Measurements from ENCODE around the gene COL13A1. TPM values are rescaled to one million over a fixed set of nuclear protein-coding genes. Genes with fewer than 3 reads are reported as not detected.
A peak's percentile ranks its signal among the peaks of the same experiment; 100 is the strongest.

The COL13A1 gene
- total RNA-seq, 1 donor from 2014 or later = 2.5 TPM

DNA sequence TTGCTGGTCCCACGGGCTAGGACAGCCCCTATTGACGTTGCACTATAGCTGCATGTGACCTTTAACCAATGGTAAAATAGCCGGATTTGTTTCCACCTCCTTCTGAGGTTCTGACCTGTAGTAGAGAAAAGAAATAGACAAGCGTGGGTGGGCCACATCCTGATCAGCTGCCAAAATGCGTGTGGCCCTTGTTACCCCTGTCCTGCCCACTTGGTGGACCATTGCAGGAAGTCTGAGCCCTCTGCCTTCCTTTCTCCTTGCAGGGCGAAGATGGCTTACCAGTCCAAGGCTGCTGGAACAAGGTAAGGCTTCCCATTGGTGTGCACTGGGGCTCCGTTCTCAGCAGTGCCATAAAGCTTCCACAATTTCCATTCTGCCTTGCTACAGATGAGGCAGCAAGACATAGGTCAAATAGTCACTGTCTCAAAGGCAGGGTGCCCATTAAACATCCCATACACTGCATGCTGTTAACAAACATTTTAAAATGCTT is 155.1 kb downstream of the COL13A1 start:
- H3K4me1 ChIP-seq = peaks cover 7% of the 10 kb centered on the region
- no peaks in the 10 kb centered on the region for H3K36me3 ChIP-seq
- intact Hi-C loops (cut with micrococcal nuclease) = no loop called here
- no peak for TF ChIP-seq CTCF (IDR thresholded peaks at IDR 0.05; ENCODE audit: borderline replicate concordance)
- no peaks in the 10 kb centered on the region for H3K9me3 ChIP-seq (replicated peaks)
- H3K27me3 ChIP-seq (ENCODE audit: low read depth) = no peaks in the 10 kb centered on the region
- DNase-seq = no peak
- no peak overlapping the region for H3K27ac ChIP-seq (replicated peaks)
- no peak overlapping the region for H3K4me3 ChIP-seq

DNA sequence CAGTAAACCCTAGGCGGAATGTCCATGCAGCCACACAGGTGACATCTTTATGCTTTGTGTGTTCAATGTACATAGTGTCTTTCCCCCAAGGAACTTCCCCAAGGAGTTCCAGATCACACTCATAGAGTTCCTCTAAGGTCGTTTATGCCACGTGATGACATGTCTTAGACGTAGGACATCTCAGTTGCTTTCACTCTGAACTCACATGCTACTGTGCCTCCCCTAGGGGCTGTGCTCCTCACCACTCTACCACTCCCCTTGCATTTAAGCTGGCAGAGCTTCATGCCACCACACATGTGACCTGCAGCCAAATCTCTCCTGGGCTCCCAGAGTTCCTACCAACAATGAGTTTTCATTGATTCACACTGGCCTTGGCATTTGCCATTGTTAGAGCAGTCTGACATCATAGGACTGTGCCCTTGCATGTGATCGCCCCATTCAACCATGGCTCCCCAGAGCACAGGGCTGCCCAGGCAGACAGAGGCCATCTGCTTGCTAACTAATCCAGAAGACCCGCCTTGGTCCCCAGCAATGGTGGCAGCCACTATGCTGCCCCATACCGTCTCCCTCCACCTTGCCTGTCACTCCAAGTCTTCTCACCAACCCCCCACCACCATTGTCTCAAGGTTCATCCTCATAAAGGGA is 155.7 kb downstream of the COL13A1 start:
- DNase-seq = no peak
- no peak overlapping the region for H3K4me3 ChIP-seq
- no peaks in the 10 kb centered on the region for H3K9me3 ChIP-seq (replicated peaks)
- intact Hi-C loops (cut with micrococcal nuclease) = no loop called here
- no peak for TF ChIP-seq CTCF (IDR thresholded peaks at IDR 0.05; ENCODE audit: borderline replicate concordance)
- H3K36me3 ChIP-seq = no peaks in the 10 kb centered on the region
- no peak overlapping the region for H3K27ac ChIP-seq (replicated peaks)
- peaks cover 7% of the 10 kb centered on the region for H3K4me1 ChIP-seq
- no peaks in the 10 kb centered on the region for H3K27me3 ChIP-seq (ENCODE audit: low read depth)

DNA sequence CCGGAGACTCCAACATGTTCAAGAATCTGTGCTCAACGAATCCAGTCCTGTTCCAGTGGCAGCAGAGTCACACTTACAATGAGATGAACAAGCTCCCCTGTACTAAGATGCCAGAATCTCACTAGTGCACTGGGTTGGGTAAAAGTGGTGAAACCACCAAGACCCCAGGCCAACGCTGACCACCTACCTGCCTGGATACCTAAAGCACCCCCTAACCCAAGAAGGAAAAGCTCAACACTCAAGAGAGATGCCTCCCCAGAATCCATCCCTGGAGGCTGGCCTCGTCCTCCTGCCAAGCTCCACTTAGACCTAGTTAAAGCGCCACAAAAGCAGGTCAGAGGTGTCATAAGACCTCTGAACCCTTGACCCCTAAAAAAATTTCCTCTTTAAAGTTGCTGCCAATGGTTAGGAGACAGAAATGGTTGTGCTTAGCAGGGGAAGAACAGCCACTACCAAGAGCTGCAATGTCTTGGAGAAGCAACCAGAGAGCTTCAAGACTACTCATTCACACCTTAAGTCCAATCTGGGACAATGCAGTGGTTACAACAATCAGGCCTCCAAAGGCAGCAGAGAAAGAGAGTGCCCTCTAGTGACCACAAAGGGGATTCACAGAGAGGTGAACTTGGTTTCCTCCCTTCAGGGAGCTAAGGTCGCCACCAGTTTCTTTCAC is 156.3 kb downstream of the COL13A1 start:
- no peak for DNase-seq
- H3K4me1 ChIP-seq = peaks cover 7% of the 10 kb centered on the region
- peak; percentile 75 for TF ChIP-seq CTCF (IDR thresholded peaks at IDR 0.05; ENCODE audit: borderline replicate concordance)
- H3K36me3 ChIP-seq = no peaks in the 10 kb centered on the region
- H3K9me3 ChIP-seq (replicated peaks) = no peaks in the 10 kb centered on the region
- no peak overlapping the region for H3K27ac ChIP-seq (replicated peaks)
- peaks cover 6% of the 10 kb centered on the region for H3K27me3 ChIP-seq (ENCODE audit: low read depth)
- H3K4me3 ChIP-seq = no peak overlapping the region
- intact Hi-C loops (cut with micrococcal nuclease) = no loop called here

- H3K4me1 ChIP-seq = peaks cover 7% of the 10 kb centered on the region
- DNase-seq = no peak
- TF ChIP-seq CTCF (IDR thresholded peaks at IDR 0.05; ENCODE audit: borderline replicate concordance) = peak; percentile 20
- H3K27me3 ChIP-seq (ENCODE audit: low read depth) = peaks cover 6% of the 10 kb centered on the region
- no peak overlapping the region for H3K27ac ChIP-seq (replicated peaks)
- H3K36me3 ChIP-seq = no peaks in the 10 kb centered on the region
- intact Hi-C loops (cut with micrococcal nuclease) = no loop called here
- H3K4me3 ChIP-seq = no peak overlapping the region
- no peaks in the 10 kb centered on the region for H3K9me3 ChIP-seq (replicated peaks)
Measured at GRCh38 chr10:69958556-69958902, 156.8 kb downstream of the COL13A1 start.

DNA sequence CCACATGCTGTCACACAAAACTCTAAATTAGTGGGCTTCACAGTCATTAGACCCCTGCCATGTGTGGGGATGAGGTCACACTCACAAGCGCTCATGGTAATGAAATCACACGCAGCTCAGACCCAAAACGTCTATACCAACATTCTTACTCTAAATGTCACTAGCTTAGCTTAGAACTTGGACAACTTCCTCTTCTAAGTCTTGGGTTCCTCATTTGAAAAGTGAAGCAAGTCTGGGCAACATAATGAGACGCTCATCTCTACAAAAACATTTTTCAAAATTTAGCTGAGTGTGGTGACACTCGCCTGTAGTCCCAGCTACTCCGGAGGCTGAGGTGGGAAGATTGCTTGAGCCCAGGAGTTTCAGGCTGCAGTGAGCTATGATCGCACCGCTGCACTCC is 158.2 kb downstream of the COL13A1 start:
- no peak for DNase-seq
- H3K9me3 ChIP-seq (replicated peaks) = no peaks in the 10 kb centered on the region
- intact Hi-C loops (cut with micrococcal nuclease) = no loop called here
- H3K27me3 ChIP-seq (ENCODE audit: low read depth) = peaks cover 17% of the 10 kb centered on the region
- no peak for TF ChIP-seq CTCF (IDR thresholded peaks at IDR 0.05; ENCODE audit: borderline replicate concordance)
- no peak overlapping the region for H3K4me3 ChIP-seq
- peaks cover 7% of the 10 kb centered on the region for H3K4me1 ChIP-seq
- no peak overlapping the region for H3K27ac ChIP-seq (replicated peaks)
- no peaks in the 10 kb centered on the region for H3K36me3 ChIP-seq
